ENCODE measurements around the gene STARD5.

DNA sequence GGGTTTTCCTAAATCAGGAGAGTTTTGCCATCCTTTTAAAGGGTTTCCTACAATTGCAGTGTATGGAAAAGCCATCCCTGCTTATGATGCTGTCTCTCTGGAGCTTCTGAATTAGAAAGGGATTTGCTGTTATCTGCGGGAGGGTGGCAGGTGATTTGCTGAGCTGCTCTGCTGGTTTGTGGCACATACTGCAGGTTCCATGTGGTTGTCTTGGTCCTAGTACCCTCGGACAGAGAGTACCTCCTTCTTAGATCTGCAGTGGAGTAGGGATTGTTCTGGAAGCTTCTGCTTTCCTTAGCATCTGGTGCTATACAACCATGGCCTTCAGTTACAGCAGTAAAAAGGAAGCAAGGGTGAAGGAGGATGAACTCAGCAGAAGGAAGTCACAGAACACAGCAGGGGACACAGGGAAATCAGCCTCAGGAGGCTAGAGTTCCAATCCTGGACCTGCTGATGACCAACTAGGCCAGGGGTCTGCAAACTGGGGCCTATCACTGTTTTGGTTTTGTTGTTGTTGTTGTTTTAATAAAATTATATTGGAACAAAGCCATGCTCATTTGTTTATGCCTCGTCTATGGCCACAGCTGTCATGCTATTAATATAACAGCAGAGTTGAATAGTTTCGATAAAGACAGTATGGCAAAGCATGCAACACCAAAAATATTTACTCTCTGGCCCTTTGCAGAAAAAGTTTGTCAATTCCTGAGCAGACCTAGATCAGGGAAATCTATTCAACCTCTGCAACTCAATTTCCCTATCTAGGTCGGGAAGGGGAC is 39.5 kb downstream of the STARD5 start:
- TF ChIP-seq EP300 (IDR thresholded peaks at IDR 0.05): no peak
- TF ChIP-seq, protein P1, sequence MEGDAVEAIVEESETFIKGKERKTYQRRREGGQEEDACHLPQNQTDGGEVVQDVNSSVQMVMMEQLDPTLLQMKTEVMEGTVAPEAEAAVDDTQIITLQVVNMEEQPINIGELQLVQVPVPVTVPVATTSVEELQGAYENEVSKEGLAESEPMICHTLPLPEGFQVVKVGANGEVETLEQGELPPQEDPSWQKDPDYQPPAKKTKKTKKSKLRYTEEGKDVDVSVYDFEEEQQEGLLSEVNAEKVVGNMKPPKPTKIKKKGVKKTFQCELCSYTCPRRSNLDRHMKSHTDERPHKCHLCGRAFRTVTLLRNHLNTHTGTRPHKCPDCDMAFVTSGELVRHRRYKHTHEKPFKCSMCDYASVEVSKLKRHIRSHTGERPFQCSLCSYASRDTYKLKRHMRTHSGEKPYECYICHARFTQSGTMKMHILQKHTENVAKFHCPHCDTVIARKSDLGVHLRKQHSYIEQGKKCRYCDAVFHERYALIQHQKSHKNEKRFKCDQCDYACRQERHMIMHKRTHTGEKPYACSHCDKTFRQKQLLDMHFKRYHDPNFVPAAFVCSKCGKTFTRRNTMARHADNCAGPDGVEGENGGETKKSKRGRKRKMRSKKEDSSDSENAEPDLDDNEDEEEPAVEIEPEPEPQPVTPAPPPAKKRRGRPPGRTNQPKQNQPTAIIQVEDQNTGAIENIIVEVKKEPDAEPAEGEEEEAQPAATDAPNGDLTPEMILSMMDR (IDR thresholded peaks at IDR 0.05): no peak
- TF ChIP-seq POLR2AphosphoS5 (IDR thresholded peaks at IDR 0.05): no peak
- TF ChIP-seq POLR2A (IDR thresholded peaks at IDR 0.05): no peak
